GM23338 (cell line): ENCODE measurements around the gene TENT5C. TPM values are rescaled to one million over a fixed set of nuclear protein-coding genes. Genes with fewer than 3 reads are reported as not detected.

ENCODE experiments used
- ATAC-seq: fragments of 200-7000 bp; cut with Tn5 transposase; 3 replicates; pipeline ENCODE4 v1.9.1; 2020
- DNase-seq: peaks from one replicate; pipeline ENCODE4 v3.0.0-alpha.2; 2015; ENCODE audit warnings: low spot score
- H2AFZ ChIP-seq: fragments of 200-600 bp; sonication (generic); 2 replicates; pipeline ENCODE4 v1.8.0; 2016; ENCODE audit warnings: antibody characterized with exemption, mild to moderate bottlenecking, moderate library complexity
- H3F3A ChIP-seq: fragments of 200-600 bp; sonication (generic); replicated peaks from 2 replicates; pipeline ENCODE4 v1.8.0; 2017; ENCODE audit warnings: antibody characterized with exemption, mixed run types, low read depth
- H3K27ac ChIP-seq: fragments of 200-600 bp; sonication (generic); 2 replicates; pipeline ENCODE4 v1.6.1; 2016; ENCODE audit warnings: low read depth
- H3K27me3 ChIP-seq: fragments of 200-600 bp; sonication (generic); 2 replicates; pipeline ENCODE4 v1.8.0; 2016; ENCODE audit warnings: mild to moderate bottlenecking, mixed run types, moderate library complexity; ENCODE audit not compliant: insufficient read depth
- H3K36me3 ChIP-seq: fragments of 200-600 bp; sonication (generic); 2 replicates; pipeline ENCODE4 v1.8.0; 2016; ENCODE audit warnings: mild to moderate bottlenecking; ENCODE audit not compliant: insufficient read depth
- H3K4me1 ChIP-seq: fragments of 200-600 bp; sonication (generic); 2 replicates; pipeline ENCODE4 v1.8.0; 2016; ENCODE audit warnings: mild to moderate bottlenecking, moderate library complexity; ENCODE audit not compliant: insufficient read depth
- H3K4me2 ChIP-seq: fragments of 200-600 bp; sonication (generic); 2 replicates; pipeline ENCODE4 v1.7.1; 2017; ENCODE audit warnings: mixed run types
- H3K4me3 ChIP-seq: fragments of 200-600 bp; sonication (generic); 2 replicates; pipeline ENCODE4 v1.6.1; 2016; ENCODE audit warnings: mixed run types
- H3K79me2 ChIP-seq: fragments of 200-600 bp; sonication (generic); replicated peaks from 2 replicates; pipeline ENCODE4 v1.8.0; 2017; ENCODE audit warnings: mild to moderate bottlenecking; ENCODE audit not compliant: insufficient read depth
- H3K9me2 ChIP-seq: fragments of 200-600 bp; sonication (generic); 2 replicates; pipeline ENCODE4 v1.8.0; 2017; ENCODE audit not compliant: insufficient read depth
- H4K20me1 ChIP-seq: fragments of 200-600 bp; sonication (generic); replicated peaks from 2 replicates; pipeline ENCODE4 v1.8.0; 2017; ENCODE audit warnings: mild to moderate bottlenecking; ENCODE audit not compliant: insufficient read depth
- H3K27ac Mint-ChIP-seq: 2 replicates; pipeline ENCODE4 v1.8.0; 2020; ENCODE audit warnings: inconsistent platforms, mild to moderate bottlenecking, moderate library complexity, mixed read lengths
- H3K27me3 Mint-ChIP-seq: 3 replicates; pipeline ENCODE4 v1.8.0; 2022; ENCODE audit warnings: low read depth, mild to moderate bottlenecking, moderate library complexity, mixed read lengths, inconsistent platforms; ENCODE audit not compliant: insufficient read depth, poor library complexity
- H3K36me3 Mint-ChIP-seq: 3 replicates; pipeline ENCODE4 v1.8.0; 2021; ENCODE audit warnings: low read depth, mild to moderate bottlenecking, inconsistent platforms, moderate library complexity, mixed read lengths
- H3K4me1 Mint-ChIP-seq: 3 replicates; pipeline ENCODE4 v1.8.0; 2020; ENCODE audit warnings: mild to moderate bottlenecking, inconsistent platforms, mixed read lengths
- H3K4me3 Mint-ChIP-seq: 3 replicates; pipeline ENCODE4 v1.8.0; 2021; ENCODE audit warnings: moderate library complexity, mild to moderate bottlenecking, inconsistent platforms, mixed read lengths
- H3K9me3 Mint-ChIP-seq: 3 replicates; pipeline ENCODE4 v1.8.0; 2020; ENCODE audit warnings: moderate library complexity, mild to moderate bottlenecking, inconsistent platforms, mixed read lengths
- CREB1 ChIP-seq: fragments of 250-450 bp; sonication (Bioruptor Pico); IDR thresholded peaks from 2 replicates; pipeline ENCODE4 v1.5.0; 2020; ENCODE audit warnings: low read depth, mild to moderate bottlenecking, moderate library complexity
- EZH2 ChIP-seq: fragments of 200-600 bp; sonication (generic); IDR thresholded peaks from one replicate; pipeline ENCODE4 v1.8.0; 2017; ENCODE audit warnings: antibody characterized with exemption, mild to moderate bottlenecking, low read depth; ENCODE audit not compliant: unreplicated experiment
- EZH2phosphoT487 ChIP-seq: fragments of 200-600 bp; sonication (generic); IDR thresholded peaks from one replicate; pipeline ENCODE4 v1.8.1; 2018; ENCODE audit warnings: antibody characterized with exemption; ENCODE audit not compliant: unreplicated experiment
- JUNB ChIP-seq: IDR thresholded peaks from one replicate; pipeline ENCODE4 v1.6.1; 2016; ENCODE audit warnings: antibody characterized with exemption; ENCODE audit not compliant: unreplicated experiment
- NANOG ChIP-seq: IDR thresholded peaks from 2 replicates; pipeline ENCODE4 v1.6.1; 2016; ENCODE audit warnings: antibody characterized with exemption, borderline replicate concordance
- POLR2AphosphoS5 ChIP-seq: IDR thresholded peaks from 2 replicates; pipeline ENCODE4 v1.6.1; 2016; ENCODE audit warnings: antibody characterized with exemption, low read depth
- STAT1 ChIP-seq: IDR thresholded peaks from one replicate; pipeline ENCODE4 v1.6.1; 2016; ENCODE audit warnings: antibody characterized with exemption; ENCODE audit not compliant: unreplicated experiment
- ZNF114 ChIP-seq: fragments of 250-450 bp; sonication (Bioruptor Pico); IDR thresholded peaks from 2 replicates; pipeline ENCODE4 v1.5.0; 2020; ENCODE audit warnings: mild to moderate bottlenecking, moderate library complexity
- ZNF331 ChIP-seq: fragments of 250-450 bp; sonication (Bioruptor Pico); IDR thresholded peaks from 2 replicates; pipeline ENCODE4 v1.5.0; 2020; ENCODE audit warnings: low read depth, mild to moderate bottlenecking, moderate library complexity
- polyA plus RNA-seq: library from polyadenylated mRNA; unstranded; fragments of >200 nt; fragmentation: Nextera tagmentation; extraction: Ambion mirVana; gene quantifications from 2 replicates; pipeline ENCODE4 v1.2.1, GENCODE V29; 2016
- total RNA-seq: library from RNA; depleted of rRNA; stranded (reverse); fragments of >200 nt; shearing (Covaris generic); gene quantifications from 2 replicates; pipeline ENCODE4 v1.2.3, GENCODE V29; 2014
- TF ChIP-seq, protein P1 (sequence below): IDR thresholded peaks from one replicate; pipeline ENCODE4 v1.6.1; 2018; ENCODE audit warnings: antibody characterized with exemption; ENCODE audit not compliant: unreplicated experiment
- TF ChIP-seq, protein P2 (sequence below): IDR thresholded peaks from 2 replicates; pipeline ENCODE4 v1.6.1; 2016; ENCODE audit warnings: antibody characterized with exemption

TENT5C gene
- total and polyA plus RNA-seq, 2 experiments from 2014 or later: 0.23 to 0.80 TPM

DNA sequence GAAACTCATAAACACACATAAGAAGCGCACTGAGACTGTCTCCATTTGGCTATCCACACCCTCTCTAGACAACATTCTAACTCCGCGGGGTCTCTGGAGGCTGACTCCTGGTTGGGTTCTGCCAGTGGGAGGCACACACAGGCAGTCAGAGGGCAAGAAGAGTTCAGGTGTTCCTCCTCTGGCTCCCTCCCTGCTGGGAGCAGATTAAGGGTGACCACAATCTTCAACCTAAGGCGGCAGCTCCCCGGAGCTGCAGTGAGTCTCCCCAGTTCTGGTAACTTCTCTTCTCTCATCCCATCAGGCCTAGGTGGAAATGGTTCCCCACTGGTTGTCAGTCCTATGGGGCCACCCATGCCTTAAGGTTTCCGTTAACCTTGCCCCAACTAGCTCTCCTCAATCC, 7.4 kb upstream of the TENT5C start (continued):
- TF ChIP-seq, protein P1, sequence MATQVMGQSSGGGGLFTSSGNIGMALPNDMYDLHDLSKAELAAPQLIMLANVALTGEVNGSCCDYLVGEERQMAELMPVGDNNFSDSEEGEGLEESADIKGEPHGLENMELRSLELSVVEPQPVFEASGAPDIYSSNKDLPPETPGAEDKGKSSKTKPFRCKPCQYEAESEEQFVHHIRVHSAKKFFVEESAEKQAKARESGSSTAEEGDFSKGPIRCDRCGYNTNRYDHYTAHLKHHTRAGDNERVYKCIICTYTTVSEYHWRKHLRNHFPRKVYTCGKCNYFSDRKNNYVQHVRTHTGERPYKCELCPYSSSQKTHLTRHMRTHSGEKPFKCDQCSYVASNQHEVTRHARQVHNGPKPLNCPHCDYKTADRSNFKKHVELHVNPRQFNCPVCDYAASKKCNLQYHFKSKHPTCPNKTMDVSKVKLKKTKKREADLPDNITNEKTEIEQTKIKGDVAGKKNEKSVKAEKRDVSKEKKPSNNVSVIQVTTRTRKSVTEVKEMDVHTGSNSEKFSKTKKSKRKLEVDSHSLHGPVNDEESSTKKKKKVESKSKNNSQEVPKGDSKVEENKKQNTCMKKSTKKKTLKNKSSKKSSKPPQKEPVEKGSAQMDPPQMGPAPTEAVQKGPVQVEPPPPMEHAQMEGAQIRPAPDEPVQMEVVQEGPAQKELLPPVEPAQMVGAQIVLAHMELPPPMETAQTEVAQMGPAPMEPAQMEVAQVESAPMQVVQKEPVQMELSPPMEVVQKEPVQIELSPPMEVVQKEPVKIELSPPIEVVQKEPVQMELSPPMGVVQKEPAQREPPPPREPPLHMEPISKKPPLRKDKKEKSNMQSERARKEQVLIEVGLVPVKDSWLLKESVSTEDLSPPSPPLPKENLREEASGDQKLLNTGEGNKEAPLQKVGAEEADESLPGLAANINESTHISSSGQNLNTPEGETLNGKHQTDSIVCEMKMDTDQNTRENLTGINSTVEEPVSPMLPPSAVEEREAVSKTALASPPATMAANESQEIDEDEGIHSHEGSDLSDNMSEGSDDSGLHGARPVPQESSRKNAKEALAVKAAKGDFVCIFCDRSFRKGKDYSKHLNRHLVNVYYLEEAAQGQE: no peak
- TF ChIP-seq EZH2 (no peak), NANOG (no peak), JUNB (no peak), ZNF114 (CRISPR knock-in tag) (no peak), STAT1 (no peak), CREB1 (no peak)

DNA sequence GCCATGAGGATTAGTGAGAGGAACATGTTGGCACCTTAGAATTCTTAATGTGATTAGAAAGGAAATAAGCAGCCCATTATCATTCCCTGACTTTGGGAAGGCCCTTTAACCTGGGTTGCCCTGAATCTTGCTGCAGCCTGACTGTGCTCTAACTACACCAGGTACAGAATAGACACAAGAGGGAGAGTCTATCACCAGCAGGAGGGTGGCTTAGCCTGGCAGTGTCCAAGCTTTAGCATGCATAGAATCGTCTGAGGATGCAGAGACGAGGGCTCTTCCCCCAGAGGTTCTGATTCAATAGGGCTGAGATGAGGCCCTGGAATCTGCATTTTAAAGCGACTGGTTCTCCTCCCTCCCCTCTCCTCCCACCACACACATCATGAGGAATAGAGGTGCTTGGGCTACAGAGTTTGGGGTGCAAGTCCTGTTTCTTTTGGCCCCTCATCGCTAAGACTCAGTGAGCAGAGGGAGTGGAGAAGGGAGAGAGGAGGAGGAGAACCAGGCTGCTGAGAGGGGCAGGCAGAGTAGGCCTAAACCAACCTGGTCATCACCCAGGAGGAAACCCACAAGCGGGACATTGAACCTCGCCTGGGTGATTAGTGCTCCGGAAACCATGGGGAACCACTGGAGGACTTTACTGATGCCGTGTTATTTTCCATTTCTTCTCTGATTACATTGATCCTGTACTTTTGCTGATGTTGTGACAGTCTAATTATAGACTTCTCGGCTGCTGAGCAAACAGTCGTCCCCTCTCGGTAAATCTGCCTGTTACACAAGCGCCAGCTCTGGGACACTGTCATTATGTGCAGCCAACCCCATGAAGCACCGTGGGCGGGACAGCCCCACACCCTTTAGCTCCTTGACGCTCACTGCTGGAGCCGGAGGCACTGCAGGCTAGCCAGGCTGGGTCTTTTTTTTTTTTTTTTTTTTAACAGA, 6.3 kb upstream of the TENT5C start:
- DNase-seq (no peak), ATAC-seq (no peak)
- Histone ChIP-seq H3K27me3 (peaks cover 13% of the 10 kb centered on the region), H3K4me3 (no peak overlapping the region), H3F3A (no peaks in the 10 kb centered on the region), H4K20me1 (no peaks in the 10 kb centered on the region), H3K4me1 (peaks cover 5% of the 10 kb centered on the region), H3K4me2 (no peak overlapping the region), H3K27ac (no peak overlapping the region), H3K9me2 (no peaks in the 10 kb centered on the region), H3K79me2 (no peaks in the 10 kb centered on the region), H3K36me3 (no peaks in the 10 kb centered on the region), H2AFZ (no peak overlapping the region)
- Mint-ChIP-seq H3K9me3 (no peaks in the 10 kb centered on the region; the same call in 2 of the 3 replicates), H3K4me3 (no peak overlapping the region), H3K27ac (no peak overlapping the region), H3K36me3 (no peaks in the 10 kb centered on the region), H3K27me3 (no peaks in the 10 kb centered on the region), H3K4me1 (peaks cover 4% of the 10 kb centered on the region)
- TF ChIP-seq ZNF331 (CRISPR knock-in tag) (no peak), CREB1 (no peak), POLR2AphosphoS5 (no peak), JUNB (no peak), EZH2 (no peak), STAT1 (no peak), NANOG (no peak), EZH2phosphoT487 (no peak)
- TF ChIP-seq, protein P2, sequence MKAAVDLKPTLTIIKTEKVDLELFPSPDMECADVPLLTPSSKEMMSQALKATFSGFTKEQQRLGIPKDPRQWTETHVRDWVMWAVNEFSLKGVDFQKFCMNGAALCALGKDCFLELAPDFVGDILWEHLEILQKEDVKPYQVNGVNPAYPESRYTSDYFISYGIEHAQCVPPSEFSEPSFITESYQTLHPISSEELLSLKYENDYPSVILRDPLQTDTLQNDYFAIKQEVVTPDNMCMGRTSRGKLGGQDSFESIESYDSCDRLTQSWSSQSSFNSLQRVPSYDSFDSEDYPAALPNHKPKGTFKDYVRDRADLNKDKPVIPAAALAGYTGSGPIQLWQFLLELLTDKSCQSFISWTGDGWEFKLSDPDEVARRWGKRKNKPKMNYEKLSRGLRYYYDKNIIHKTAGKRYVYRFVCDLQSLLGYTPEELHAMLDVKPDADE: no peak
